Fibroblast of skin of left biceps (primary cell): ENCODE measurements around the gene KAT7.
"Not testable (repeated sequence)": the region's sequence is repeated elsewhere in the genome, so short reads cannot be mapped to it uniquely, and the experiment has no call there.

ENCODE experiments used
- DNase-seq, 2 experiments: peaks; one replicate each; pipeline ENCODE4 v3.0.0-alpha.2; 2013; ENCODE audit warnings: low read depth in 2 of 2

The KAT7 gene

DNA sequence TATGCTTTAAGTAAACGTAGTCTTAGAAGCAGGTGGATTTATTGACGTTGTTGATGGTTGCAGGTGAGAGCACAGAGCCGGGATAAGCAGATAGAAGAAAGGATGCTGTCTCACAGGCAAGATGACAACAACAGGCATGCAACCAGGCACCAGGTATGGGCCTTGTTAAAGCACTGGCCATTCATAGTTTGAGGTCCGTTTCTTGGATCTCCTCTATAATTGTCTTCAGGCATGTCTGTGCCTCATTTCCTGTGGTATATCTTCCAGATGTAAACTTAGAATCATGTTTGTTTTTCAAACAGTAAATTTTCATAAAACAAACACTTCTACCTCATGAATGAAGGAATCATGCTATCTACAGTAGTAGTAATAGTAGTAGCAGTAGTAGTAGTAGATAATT, 20.6 kb downstream of the KAT7 start:
- no peak for DNase-seq

- DNase-seq: no peak
Observed at GRCh38 chr17:49814781-49815529, 26.5 kb downstream of the KAT7 start.

DNA sequence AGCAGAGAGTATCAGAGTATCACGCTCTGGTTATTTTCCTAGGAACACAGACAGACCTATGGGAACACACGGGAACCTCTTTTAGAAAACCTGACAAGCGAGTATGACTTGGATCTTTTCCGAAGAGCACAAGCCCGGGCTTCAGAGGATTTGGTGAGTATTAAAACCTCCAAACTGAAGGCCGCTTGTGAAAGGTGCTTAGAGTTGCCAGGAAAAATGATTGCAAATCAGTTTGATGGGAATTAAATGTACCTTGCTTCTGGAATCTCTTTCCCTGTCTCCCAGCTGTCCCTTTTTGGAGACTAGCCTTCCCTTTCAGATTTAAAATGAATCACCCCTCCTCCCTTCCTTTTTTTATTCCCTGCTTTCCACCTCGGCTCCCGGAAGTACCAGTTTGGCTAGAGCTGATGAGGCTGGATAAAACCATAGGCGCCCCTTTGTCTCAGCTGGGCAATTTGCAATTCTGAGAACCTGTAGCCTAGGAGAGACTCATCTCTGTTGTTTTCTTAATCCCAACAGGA, 27.3 kb downstream of the KAT7 start:
- no peak for DNase-seq

- DNase-seq: no peak
Observed at GRCh38 chr17:49817993-49818392, 29.5 kb downstream of the KAT7 start.

GRCh38 chr17:49819138-49819537, 30.7 kb downstream of the KAT7 start:
- DNase-seq: no peak

DNA sequence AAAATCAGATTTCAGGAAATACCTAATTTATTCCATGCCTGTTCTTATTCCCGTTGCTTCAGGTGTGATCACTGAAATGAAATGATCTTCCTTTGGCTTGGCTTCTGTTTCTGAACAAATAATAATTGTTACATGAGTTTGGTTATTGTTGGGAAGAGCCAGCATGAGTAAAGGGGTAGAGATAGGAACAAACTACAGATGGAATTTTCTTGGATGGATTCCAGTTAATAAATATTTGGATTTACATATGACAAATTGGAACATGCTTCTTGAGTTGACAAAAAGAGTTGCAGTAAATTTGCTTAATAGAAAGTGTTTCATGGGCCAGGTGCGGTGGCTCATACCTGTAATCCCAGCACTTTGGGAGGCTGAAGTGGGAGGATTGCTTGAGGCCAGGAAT, 31.2 kb downstream of the KAT7 start:
- no peak for DNase-seq

DNA sequence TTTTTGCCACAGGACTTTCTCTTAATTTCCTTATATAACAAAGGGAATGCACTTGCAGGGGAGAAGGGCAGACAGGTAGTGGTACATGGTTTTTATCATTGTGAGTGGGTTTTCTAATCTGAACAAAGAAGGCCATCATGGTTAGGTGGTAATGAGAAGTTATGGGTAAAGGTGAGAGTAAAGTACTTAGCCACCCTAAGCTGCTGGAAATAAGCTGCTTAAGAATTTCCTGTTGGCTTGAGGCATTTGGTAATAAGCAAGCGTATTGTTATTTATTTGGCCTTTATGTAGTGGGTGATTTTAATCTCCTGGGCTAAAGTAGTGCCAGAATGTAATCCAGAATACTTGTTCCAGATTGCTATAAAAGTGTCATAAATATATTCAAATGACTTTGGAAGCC, 32.3 kb downstream of the KAT7 start:
- DNase-seq: no peak

DNA sequence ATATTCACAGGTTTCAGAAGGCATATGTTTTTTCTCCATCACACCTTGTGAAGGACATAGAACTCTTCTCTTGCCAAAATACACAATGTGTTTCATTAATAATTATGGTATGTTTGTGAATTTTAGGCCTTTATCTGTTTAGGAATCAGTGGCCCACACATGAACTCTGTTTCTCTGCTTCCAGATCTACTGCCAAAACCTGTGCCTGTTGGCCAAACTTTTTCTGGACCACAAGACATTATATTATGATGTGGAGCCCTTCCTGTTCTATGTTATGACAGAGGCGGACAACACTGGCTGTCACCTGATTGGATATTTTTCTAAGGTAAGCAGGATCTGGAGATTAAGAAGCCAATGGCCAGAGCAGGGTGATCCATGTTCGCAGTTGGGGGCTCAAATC, 33.0 kb downstream of the KAT7 start:
- no peak for DNase-seq

DNA sequence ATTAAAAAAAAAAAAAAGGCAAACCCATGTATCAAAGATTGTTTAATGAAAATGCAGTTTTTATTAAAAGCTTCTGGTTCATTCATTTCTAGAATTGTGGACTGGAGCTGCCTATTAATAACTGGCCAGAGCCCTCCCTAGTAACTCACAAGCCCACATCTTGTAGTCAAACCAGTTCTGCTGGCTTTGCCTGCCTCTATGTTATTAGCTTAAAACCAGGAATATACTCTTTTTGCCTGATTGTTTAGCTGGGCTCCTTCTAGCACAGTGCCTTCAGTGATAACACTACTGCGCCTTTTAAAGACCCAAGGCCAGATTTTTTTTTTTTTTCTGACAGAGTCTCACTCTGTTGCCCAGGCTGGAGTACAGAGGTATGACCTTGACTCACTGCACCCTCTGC, 33.4 kb downstream of the KAT7 start:
- no peak for DNase-seq

- peak in 1 of 2 experiments; percentile 9 for DNase-seq
Observed at GRCh38 chr17:49822829-49823228, 34.3 kb downstream of the KAT7 start.

DNA sequence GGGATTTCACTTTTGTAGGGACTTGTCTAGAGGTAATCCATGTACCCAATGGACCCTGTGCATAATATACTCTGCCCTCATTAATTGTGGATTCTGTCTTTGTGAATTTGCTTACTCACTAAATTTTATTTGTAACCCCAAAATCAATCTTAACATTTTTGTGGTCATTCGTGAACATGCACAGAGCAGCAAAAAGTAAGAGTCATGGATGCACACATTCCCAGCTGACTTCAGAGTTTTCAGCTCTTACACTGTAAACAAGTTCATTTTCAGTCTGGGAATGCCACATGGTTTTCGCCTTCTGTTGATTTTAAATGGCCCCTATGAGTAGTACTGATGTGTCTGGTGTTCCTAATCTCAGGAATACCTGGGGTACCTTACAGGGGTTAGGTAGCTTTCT, 35.1 kb downstream of the KAT7 start:
- DNase-seq: peak in 1 of 2 experiments; percentile 11

DNA sequence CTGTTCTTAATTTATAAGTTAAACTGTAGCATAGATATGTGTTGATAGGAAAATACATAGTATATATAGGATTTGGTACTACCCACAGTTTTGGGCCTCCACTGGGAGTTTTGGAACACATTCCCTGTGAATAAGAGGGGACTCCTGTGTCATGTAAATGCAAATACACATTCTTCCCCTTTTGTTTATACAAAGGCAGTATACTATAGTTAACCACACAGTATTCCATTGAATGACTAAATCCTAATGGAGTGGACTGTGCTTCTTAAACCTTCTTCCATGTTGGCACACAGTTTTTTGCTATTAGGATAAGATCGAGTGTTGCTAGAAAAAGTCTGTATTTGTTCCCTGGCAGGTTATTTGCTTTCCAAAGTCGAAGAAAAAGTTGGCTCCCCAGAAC, 37.2 kb downstream of the KAT7 start:
- no peak for DNase-seq

DNA sequence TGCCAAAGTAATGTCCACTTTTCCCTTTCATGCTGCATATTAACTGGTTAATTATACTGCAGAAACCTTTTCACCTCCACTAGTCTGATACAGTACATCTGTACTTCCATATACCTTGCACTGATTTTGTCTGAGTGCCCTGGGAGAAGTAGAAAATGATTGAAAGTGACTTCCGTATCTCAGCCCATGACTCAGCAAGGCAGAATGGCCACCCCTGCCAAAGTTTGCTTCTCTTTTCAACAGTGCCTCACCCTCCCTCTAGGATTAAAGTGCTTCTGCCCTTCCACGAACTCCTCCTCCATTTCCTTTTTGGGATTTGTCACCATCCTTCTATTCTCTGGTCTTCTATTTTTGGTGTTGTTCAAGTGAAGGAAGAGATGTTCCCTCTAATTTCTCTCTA, 39.8 kb downstream of the KAT7 start:
- DNase-seq: not testable (repeated sequence)

DNA sequence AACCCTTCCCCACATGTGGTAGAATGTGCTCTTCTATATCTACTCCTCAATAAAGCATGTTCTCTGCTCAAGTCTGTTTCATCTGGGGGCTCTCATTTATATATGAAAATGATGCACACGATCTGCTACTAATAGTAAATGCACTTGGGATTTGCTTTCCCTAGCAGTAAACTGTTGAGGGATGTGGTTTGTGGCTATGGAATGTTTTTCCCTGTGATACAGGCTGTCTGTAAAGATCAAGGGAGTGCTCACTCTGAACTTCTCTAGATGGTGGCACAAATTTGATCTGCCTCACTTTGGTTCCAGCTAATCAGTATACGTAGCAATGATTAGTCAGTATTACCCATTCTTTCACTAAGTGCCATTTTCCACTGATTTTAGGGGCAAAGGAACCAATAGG, 40.5 kb downstream of the KAT7 start:
- no peak for DNase-seq

- DNase-seq: no peak
Observed at GRCh38 chr17:49830605-49831004, 42.1 kb downstream of the KAT7 start.

DNA sequence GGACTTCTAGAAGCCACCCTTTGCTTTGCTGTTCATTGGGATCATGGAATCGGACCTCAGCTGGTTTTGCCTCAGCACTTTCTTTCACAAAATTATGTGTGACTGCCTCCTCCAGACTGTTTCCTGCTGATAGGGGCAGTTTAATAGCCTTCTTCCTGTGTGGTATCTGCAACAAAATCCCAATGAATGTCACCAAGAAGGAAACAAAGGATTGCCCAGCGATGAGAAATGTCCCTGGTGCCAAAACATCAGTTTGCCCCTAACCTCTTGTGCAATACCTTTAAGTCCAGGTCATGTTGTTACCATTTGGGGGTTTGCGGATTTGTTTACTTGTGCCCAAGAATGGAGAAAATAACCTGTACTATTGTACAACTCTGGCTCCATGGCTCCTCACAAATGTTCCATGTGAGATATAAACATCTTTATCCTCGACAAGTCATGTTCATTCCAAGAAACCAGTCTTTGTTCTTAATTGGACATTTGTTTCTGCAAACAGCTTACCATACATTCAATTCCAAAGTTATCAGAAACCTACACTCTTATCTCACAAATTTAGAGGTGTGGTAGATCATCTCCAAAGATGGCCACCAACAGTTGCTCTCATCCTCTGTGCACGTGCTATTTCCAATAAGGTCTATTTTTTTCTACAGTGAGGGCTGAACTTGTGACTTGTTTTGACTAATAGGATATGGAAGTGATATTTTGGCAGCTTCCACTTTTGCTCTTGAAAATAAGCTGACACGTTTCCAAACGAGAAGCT, 44.5 kb downstream of the KAT7 start:
- no peak for DNase-seq

GRCh38 chr17:49834118-49834743, 45.8 kb downstream of the KAT7 start:
- no peak for DNase-seq

DNA sequence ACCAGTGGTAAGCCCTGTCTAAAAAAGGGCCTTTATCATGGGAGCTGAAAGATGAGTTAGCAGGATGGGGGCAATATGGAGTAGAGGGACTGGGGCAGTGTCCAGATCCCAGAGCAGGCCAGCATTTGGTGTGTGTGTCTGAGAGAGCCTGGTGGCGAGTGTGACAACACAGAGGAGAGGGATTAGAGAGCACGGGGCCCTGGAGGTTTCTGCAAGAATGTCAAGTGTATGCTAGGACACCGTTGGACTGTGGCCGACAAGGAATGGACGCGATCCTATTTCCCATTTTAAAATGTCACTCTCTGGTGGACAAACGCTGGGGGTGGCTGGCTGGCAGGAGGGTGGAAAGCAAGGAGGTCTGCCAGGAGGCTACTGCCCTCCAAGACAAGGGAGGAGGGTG, 47.0 kb downstream of the KAT7 start:
- no peak for DNase-seq

DNA sequence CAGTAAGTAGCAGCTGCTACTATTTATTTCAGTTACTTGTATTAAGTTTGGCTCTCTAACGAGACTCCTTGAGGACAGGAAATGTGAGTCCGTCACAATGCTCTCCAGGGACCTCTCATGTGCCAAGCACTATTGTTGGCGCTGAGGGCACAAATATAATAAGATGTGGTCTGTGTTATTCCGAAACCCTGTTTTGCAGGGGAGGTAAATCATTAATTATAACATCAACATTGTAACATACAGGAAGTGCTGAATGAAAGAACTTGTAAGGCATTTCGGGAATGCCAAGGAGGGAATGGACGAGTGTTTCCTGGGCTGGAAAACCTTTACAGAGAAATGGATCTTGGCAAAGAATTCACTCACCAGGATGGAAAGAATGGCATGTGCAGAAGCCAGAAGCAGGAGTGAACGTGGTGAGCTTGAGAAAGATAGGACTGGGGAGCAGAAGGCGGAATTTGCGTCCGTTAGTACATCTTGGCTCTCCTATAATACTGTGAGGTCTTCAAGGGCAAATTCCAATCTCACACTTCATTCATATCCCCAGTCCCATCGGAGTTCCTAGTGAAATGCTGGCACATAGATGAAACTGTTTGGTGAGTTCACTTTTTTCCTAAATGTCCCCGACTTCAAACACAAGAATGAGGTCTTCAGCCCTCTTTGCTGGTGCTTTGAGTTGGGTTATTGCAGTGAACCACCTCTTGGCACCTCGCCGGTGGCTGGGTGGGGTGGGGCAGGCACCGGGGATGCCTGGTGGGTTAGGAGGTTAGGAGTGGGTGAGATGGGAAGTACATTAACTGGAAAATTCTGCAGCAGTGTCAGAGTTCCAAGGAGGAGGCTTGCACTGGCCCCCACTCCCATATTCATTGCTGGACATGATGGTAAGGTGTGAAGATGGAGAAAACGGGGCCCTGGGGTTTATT, 47.9 kb downstream of the KAT7 start:
- DNase-seq: peak; percentile 47 to 50

- DNase-seq: no peak
Observed at GRCh38 chr17:49839455-49839854, 51.0 kb downstream of the KAT7 start.

- no peak for DNase-seq
Observed at GRCh38 chr17:49841548-49841947, 53.1 kb downstream of the KAT7 start.

- DNase-seq: no peak
Observed at GRCh38 chr17:49842371-49842770, 53.9 kb downstream of the KAT7 start.
